Skeletal muscle tissue (tissue), 4 donors: ENCODE measurements around the gene METRNL. TPM values are rescaled to one million over a fixed set of nuclear protein-coding genes. Genes with fewer than 3 reads are reported as not detected.

ENCODE experiments used
- H3K27ac ChIP-seq: one replicate; pipeline ENCODE4 v1.7.0; 2013; ENCODE audit warnings: mild to moderate bottlenecking, low read depth, low read length, inconsistent platforms
- H3K27me3 ChIP-seq, 3 donors: one replicate each; pipeline ENCODE4 v1.7.0; 2013; ENCODE audit warnings: low read length in 3 of 3; ENCODE audit not compliant: control insufficient read depth in 3 of 3, insufficient read depth in 3 of 3
- H3K36me3 ChIP-seq, 3 donors: one replicate each; pipeline ENCODE4 v1.7.0; 2013; ENCODE audit warnings: low read length in 3 of 3; ENCODE audit not compliant: control insufficient read depth in 3 of 3, insufficient read depth in 3 of 3
- H3K4me1 ChIP-seq, 3 donors: one replicate each; pipeline ENCODE4 v1.7.0; 2013; ENCODE audit warnings: low read length in 3 of 3, mild to moderate bottlenecking in 3 of 3; ENCODE audit not compliant: control insufficient read depth in 3 of 3, insufficient read depth in 3 of 3
- H3K4me3 ChIP-seq, 3 donors: one replicate each; pipeline ENCODE4 v1.7.0; 2013; ENCODE audit warnings: low read length in 3 of 3
- H3K9ac ChIP-seq, 3 donors: one replicate each; pipeline ENCODE4 v1.7.0; 2013; ENCODE audit warnings: low read length in 3 of 3, mild to moderate bottlenecking in 3 of 3, moderate library complexity in 2 of 3, low read depth in 1 of 3
- H3K9me3 ChIP-seq, 3 donors: one replicate each; pipeline ENCODE4 v1.7.0; 2013; ENCODE audit warnings: low read length in 3 of 3; ENCODE audit not compliant: control insufficient read depth in 3 of 3
- total RNA-seq: library from RNA; depleted of rRNA; stranded (reverse); fragments of >200 nt; gene quantifications from one replicate; pipeline ENCODE4 v1.2.3, GENCODE V29; 2014
- donor health status: Osteomylitis.

Gene METRNL
- total RNA-seq, 1 donor from 2014 or later, result 31.3 TPM

DNA sequence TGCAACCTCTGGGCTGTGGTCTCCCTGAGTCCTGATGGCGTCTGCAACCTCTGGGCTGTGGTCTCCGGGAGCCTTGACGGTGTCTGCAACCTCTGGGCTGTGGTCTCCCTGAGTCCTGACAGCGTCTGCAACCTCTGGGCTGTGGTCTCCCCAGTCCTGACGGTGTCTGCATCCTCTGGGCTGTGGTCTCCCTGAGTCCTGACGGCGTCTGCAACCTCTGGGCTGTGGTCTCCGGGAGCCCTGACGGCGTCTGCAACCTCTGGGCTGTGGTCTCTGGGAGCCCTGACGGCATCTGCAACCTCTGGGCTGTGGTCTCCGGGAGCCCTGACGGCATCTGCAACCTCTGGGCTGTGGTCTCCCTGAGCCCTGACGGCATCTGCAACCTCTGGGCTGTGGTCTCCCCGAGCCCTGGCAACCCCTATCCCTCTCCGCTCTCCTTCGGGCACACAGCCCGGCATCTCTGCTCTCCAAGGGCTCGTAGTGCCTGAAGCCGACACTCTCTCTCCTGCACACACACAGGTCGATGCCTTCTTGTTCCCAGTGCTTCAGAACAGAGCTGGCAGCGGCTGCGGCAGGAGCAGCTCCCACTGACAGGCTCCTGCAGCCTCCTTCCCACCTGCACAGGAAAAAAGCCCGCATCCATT is 45.6 kb downstream of the METRNL start:
- Histone ChIP-seq H3K4me3 (no peak overlapping the region), H3K27me3 (peaks cover 29 to 49% (median 37%) of the 10 kb centered on the region in 3 donors)

DNA sequence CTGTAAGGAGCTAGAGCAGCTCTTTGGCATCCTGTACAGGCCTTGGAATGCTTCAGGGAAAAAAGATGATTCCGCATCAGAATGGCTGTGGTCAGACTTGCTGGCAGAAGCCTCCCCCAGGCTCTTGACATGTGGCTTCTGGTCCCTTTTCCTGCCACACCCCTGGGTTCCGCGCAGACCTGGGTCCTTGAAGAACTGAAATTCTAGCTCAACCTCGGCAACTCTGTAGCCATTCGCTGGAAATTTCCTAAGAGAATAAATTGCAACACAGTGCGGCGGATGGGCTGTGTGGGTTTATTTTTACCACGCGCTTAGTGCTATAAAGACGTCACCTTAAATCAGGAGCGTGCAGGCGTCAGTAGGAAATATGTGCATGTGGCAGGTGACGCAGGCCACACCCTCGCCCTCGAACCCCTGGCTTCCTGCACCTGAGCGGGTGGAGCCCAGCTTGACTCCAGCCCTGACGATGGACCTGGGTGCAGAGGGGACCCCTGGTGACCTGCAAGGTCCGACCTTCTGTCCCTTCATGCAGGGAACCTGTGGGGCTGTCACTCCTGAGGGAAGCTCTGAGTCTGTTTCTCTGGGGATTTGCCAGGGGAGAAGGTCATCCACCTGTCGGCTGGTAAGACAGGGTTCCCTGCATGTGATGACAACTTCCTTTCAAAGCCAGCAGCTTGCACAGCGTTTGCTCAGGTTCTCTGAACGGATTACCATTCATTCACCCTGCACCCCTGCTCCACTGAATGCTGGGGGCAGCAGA is 46.3 kb downstream of the METRNL start:
- Histone ChIP-seq H3K27me3 (peaks cover 26 to 45% (median 32%) of the 10 kb centered on the region in 3 donors), H3K9ac (no peak overlapping the region)

More for the DNA sequence above, 45.6 kb downstream of the METRNL start:
- no peaks in the 10 kb centered on the region for H3K36me3 ChIP-seq
- H3K9me3 ChIP-seq, result no peaks in the 10 kb centered on the region
- H3K9ac ChIP-seq, result no peak overlapping the region
- H3K4me1 ChIP-seq, result peaks cover 2 to 15% (median 6%) of the 10 kb centered on the region in 3 donors
- no peak overlapping the region for H3K27ac ChIP-seq

DNA sequence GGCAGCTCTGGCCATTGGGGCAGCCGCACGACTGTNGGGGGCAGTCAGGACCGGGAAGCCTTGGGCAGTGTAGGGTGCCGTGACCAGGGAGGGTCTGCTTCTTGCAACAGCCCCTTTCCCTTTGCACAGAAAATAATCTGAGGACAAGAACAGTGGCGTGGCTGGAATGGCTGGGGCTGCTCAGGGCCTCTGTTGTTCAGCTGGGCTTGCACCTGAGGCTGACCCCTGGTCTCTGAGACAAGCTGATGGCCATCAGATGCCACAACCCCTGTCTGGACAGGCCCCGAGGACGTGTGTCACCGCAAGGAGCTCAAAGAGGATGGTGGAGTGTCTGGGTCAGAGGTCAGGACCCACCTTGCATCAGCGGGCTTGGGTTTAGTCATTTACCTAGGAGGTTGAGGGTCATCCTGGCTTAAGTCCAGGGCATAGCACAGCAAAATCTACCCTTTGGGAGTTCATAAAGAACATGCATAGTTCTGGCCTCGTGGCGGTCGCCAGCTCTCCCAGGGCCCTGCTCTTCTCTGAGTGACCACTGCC is 46.9 kb downstream of the METRNL start:
- peaks cover 26 to 45% (median 32%) of the 10 kb centered on the region in 3 donors for H3K27me3 ChIP-seq
- H3K4me1 ChIP-seq, result peaks cover 2 to 15% (median 6%) of the 10 kb centered on the region in 3 donors
- H3K4me3 ChIP-seq, result no peak overlapping the region
- H3K36me3 ChIP-seq, result no peaks in the 10 kb centered on the region
- no peak overlapping the region for H3K27ac ChIP-seq
- H3K9ac ChIP-seq, result no peak overlapping the region
- H3K9me3 ChIP-seq, result no peaks in the 10 kb centered on the region

More for the DNA sequence above, 46.3 kb downstream of the METRNL start:
- Histone ChIP-seq H3K9me3 (no peaks in the 10 kb centered on the region), H3K27ac (no peak overlapping the region), H3K36me3 (no peaks in the 10 kb centered on the region), H3K4me1 (peaks cover 2 to 15% (median 6%) of the 10 kb centered on the region in 3 donors), H3K4me3 (no peak overlapping the region)

DNA sequence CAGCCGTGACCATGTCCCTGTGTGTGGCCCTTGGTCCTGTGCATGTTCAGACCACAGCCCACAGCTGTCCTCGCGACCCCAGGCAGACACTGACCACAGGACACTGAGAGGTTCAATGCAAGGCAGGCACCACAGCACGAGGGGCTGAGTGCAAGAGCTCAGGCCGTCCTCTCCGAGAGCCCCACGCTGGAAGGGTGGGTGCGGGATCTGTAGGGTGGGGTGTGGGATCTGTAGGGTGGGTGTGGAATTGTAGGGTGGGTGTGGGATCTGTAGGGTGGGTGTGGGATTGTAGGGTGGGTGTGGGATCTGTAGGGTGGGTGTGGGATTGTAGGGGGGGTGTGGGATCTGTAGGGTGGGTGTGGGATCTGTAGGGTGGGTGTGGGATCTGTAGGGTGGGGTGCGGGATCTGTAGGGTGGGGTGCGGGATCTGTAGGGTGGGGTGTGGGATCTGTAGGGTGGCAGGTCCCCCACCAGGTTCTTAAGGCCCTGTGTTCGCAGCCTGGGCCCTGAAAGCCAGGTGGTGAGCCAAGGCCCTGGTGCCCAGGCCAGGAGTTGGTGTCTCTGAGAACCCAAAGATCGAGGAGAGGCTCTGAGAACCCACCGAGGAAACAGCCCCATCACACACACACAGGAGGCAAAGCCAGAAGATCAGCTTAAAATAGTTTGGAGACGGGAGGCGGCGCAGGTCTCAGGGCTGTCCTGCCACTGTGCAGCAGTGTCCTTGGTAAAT is 48.2 kb downstream of the METRNL start:
- no peaks in the 10 kb centered on the region for H3K36me3 ChIP-seq
- no peaks in the 10 kb centered on the region for H3K9me3 ChIP-seq
- H3K9ac ChIP-seq, result no peak overlapping the region
- H3K27ac ChIP-seq, result no peak overlapping the region
- H3K4me1 ChIP-seq, result peaks cover 0 to 15% (median 6%) of the 10 kb centered on the region in 3 donors
- peaks cover 19 to 39% (median 21%) of the 10 kb centered on the region in 3 donors for H3K27me3 ChIP-seq
- no peak overlapping the region for H3K4me3 ChIP-seq

DNA sequence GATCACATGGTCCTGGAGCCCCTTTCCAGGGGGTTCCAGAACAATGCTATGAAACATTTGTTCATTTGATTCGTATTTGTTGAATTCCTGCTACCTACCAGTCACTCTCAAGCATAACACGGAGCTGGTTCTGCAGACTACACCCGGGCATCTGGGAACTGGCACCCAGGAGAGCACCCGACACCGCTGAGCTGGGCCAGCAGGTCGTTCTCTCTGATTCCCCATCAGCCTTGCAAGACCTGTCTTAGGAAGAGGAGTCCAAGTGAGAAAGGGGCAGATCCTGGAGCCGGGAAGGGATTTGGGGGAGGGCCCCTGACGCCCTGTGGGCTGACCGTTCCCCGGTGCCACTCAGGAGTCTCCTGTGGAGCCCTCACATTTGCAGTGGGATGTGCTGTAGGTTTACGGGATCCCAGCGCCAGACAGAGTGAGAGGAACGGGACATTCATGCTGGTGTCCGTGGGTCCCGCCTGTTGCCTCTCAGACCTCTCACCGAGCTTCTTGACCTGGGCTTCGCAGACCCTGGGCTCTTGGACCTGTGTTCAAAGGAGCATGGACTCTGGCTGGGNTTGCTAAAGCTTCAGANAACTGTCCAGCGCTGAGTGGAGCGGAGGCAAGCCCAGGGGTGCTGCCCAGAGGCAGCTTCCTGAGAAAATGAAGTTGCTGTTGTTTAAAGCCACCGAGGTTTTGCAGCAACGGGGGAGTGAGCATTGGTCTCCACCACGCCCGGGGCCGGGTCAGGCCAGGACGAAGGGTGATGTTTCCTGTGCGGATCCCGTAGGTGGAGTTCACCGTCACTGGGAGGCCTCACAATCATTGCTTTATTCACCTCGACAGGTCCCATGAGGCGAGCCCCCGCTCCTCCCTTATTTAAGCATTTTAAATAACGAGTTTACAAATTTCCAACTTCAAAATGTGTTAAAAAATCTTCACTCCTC is 49.2 kb downstream of the METRNL start:
- Histone ChIP-seq H3K36me3 (no peaks in the 10 kb centered on the region), H3K9me3 (no peaks in the 10 kb centered on the region), H3K27me3 (peaks cover 12 to 36% (median 14%) of the 10 kb centered on the region in 3 donors), H3K27ac (no peak overlapping the region), H3K9ac (no peak overlapping the region), H3K4me3 (no peak overlapping the region), H3K4me1 (peaks cover 0 to 15% (median 6%) of the 10 kb centered on the region in 3 donors)

DNA sequence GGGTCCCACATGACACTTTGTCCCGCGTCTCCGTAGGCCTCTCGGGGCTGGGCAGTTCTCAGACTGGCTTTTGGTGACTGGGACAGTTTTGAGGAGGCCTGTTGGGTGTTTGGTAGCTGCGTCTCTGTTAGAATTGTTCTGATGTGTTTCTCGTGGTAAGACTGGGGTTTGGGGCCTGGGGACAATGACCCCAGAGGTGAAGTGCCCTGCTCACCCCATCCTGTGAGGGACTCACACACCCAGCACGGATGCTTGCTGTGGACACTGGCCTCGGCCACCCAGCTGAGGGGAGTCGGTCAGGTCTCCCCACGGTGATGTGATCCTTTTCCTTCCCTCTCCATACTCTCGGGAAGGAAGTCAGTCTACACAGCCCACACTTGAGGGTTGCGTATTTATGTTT is 50.3 kb downstream of the METRNL start:
- H3K4me1 ChIP-seq, result peaks cover 0 to 15% (median 6%) of the 10 kb centered on the region in 3 donors
- peaks cover 7 to 30% (median 14%) of the 10 kb centered on the region in 3 donors for H3K27me3 ChIP-seq
- no peak overlapping the region for H3K9ac ChIP-seq
- H3K27ac ChIP-seq, result no peak overlapping the region
- no peaks in the 10 kb centered on the region for H3K36me3 ChIP-seq
- H3K9me3 ChIP-seq, result no peaks in the 10 kb centered on the region
- no peak overlapping the region for H3K4me3 ChIP-seq

DNA sequence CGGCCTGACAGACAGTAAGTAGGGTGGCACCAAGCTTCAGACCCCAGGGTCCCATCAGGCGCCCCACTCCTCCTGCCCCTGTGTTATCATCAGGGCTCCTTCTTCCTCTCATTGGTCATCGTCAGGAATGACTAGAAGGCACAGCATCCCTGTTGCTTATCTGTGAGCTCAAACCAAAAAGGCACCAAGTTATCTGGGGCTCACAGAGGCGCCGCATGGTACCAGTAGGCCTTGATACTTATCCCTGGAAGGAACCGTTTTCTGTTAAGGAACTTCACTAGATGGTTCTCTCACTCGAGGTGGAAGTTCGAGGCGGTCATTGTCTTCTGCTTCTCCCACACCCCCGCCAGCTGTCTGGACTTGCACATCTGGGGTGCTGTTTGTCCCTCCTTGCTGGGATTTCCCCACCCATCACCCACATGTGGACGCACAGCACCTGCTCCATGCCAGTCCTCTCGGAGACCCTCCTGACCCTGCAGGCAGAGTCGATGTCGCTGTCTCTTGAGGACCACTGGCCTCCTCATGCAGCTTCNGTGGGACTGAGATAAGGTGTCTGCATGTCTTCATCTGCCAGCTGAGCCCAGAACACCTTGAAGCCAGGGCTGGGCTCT is 52.1 kb downstream of the METRNL start:
- Histone ChIP-seq H3K36me3 (no peaks in the 10 kb centered on the region), H3K9me3 (no peaks in the 10 kb centered on the region), H3K9ac (no peak overlapping the region), H3K27me3 (peaks cover 0 to 20% (median 6%) of the 10 kb centered on the region in 3 donors), H3K4me1 (no peaks in the 10 kb centered on the region), H3K27ac (no peak overlapping the region), H3K4me3 (no peak overlapping the region)

DNA sequence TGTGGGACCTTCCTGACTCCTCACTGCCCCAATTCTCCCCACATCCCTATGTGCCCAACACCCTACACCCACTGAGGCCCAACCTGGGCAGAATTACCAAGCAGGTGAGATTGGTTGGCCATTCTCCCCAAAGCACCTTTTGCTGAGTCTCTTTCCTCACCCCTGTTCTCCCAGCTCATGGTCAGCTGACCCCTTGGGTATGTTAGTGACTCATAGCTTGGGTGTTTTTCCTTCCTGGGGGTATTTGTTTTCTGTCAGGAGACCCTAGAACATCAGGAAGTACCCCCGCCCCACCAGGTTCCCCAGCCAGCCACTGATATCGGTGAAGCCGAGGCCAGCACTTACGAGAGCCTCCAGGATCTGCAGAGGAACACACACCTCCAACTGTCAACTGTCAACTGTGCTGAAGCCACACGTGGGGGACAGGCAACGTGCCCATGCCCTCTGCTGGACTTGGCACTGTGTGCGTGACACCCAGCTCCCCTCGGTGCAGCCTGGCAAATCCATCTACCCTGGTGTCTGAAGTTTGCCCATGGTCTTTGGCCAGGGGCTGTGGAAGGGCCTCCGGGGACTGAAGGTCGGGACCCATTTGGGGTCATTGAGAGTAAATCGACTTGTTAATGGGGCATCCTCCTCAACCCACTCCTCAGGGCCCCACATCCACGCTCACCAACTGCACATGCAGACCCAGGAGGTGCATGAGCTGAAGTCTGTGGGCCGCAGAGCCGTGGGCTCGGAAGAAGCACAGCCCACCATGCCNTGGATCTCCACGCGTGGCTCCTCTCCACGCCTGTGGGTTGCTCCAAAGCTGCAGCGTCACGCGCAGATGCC is 53.1 kb downstream of the METRNL start:
- Histone ChIP-seq H3K9ac (no peak overlapping the region), H3K4me1 (no peaks in the 10 kb centered on the region), H3K4me3 (no peak overlapping the region), H3K9me3 (no peaks in the 10 kb centered on the region), H3K36me3 (no peaks in the 10 kb centered on the region), H3K27ac (no peak overlapping the region), H3K27me3 (peaks cover 5 to 21% (median 8%) of the 10 kb centered on the region in 3 donors)
